HCT116 (cell line): Measurements from ENCODE around the gene LRP1. TPM values are rescaled to one million over a fixed set of nuclear protein-coding genes. Genes with fewer than 3 reads are reported as not detected.

Source experiments
- ATAC-seq: fragments of 200-7000 bp; cut with Tn5 transposase; 2 replicates; pipeline ENCODE4 v1.9.1; 2020; ENCODE audit warnings: mild to moderate bottlenecking, moderate library complexity
- BruUV-seq: library from RNA; stranded (reverse); fragments of 400-500 nt; replicated peaks from 2 replicates; lab custom pipeline; 2021; lab: Mats Ljungman, UMichigan
- CTCF ChIA-PET: fragments of 300-600 bp; sonication (Branson Sonifier 250); formaldehyde crosslinking; loops from one replicate; lab custom pipeline; 2021; ENCODE audit warnings: antibody characterized with exemption; lab: Charles Lee
- POLR2A ChIA-PET: fragments of 300-600, 350-600 bp; sonication (Branson Sonifier 250); formaldehyde crosslinking; loops from one replicate; lab custom pipeline; 2021; ENCODE audit warnings: antibody characterized with exemption; lab: Charles Lee
- RAD21 ChIA-PET, 2 experiments: fragments of 300-600 bp; sonication (Branson Sonifier 250); formaldehyde crosslinking; loops; one replicate each; lab custom pipeline; 2023; ENCODE audit warnings: low total read pairs in 2 of 2; ENCODE audit not compliant: uncharacterized antibody in 2 of 2, unreplicated experiment in 2 of 2, low non-redundant PET in 1 of 2; lab: Charles Lee
- DNase-seq: peaks from one replicate; pipeline ENCODE4 v3.0.0-alpha.2; 2010; ENCODE audit warnings: low read depth, low spot score
- H2AFZ ChIP-seq: fragments of 200-600 bp; shearing (Covaris generic), sonication (generic); 2 replicates; pipeline ENCODE4 v1.6.1; 2017; ENCODE audit warnings: low read depth, mixed run types, mixed read lengths, antibody characterized with exemption, low read length; ENCODE audit not compliant: poor library complexity, severe bottlenecking
- H3K27ac ChIP-seq: 2 replicates; pipeline ENCODE4 v1.5.1; 2012; ENCODE audit warnings: low read depth, low read length
- H3K27me3 ChIP-seq: fragments of 200-600 bp; sonication (generic); 2 replicates; pipeline ENCODE4 v1.6.1; 2016; ENCODE audit warnings: mixed run types, low read length, mixed read lengths; ENCODE audit not compliant: insufficient read depth
- H3K36me3 ChIP-seq, 2 experiments: fragments of 200-500 bp in 1 of 2; fragments of 200-600 bp in 1 of 2; sonication (Bioruptor generic) in 1 of 2; sonication (generic) in 1 of 2; 2 replicates each; pipeline versions ENCODE4 v1.5.1 to v1.6.1; 2014 to 2016; ENCODE audit warnings: low read length in 2 of 2, inconsistent platforms in 1 of 2, mixed read lengths in 1 of 2, mixed run types in 1 of 2; ENCODE audit not compliant: insufficient read depth in 2 of 2, control insufficient read depth in 1 of 2
- H3K4me1 ChIP-seq, 2 experiments: fragments of 200-600 bp in 1 of 2; sonication (generic) in 1 of 2; 2 replicates each; pipeline versions ENCODE4 v1.5.1 to v1.6.1; 2012 to 2017; ENCODE audit warnings: low read length in 2 of 2, inconsistent platforms in 1 of 2, mild to moderate bottlenecking in 1 of 2, mixed read lengths in 1 of 2, mixed run types in 1 of 2, moderate library complexity in 1 of 2; ENCODE audit not compliant: insufficient read depth in 2 of 2, control insufficient read depth in 1 of 2
- H3K4me2 ChIP-seq: fragments of 200-600 bp; sonication (generic); 2 replicates; pipeline ENCODE4 v1.6.1; 2017; ENCODE audit warnings: mixed run types, low read length, mixed read lengths
- H3K4me3 ChIP-seq, 2 experiments: fragments of 200-600 bp in 1 of 2; sonication (generic) in 1 of 2; replicated peaks in 1 of 2; 2 replicates each; pipeline ENCODE4 v1.5.1; 2011 to 2016; ENCODE audit warnings: low read length in 2 of 2, control low read depth in 1 of 2, low read depth in 1 of 2, mild to moderate bottlenecking in 1 of 2, mixed read lengths in 1 of 2, mixed run types in 1 of 2
- H3K79me2 ChIP-seq: fragments of 200-600 bp; sonication (generic); 2 replicates; pipeline ENCODE4 v1.6.1; 2017; ENCODE audit warnings: mild to moderate bottlenecking, mixed run types, low read length, moderate library complexity, mixed read lengths; ENCODE audit not compliant: insufficient read depth
- H3K9ac ChIP-seq: fragments of 200-600 bp; sonication (generic); 2 replicates; pipeline ENCODE4 v1.6.1; 2016; ENCODE audit warnings: low read length, mixed read lengths
- H3K9me2 ChIP-seq: fragments of 200-600 bp; sonication (generic), shearing (Covaris generic); 2 replicates; pipeline ENCODE4 v1.6.1; 2017; ENCODE audit warnings: mixed run types, mild to moderate bottlenecking, moderate library complexity; ENCODE audit not compliant: insufficient read depth
- H3K9me3 ChIP-seq, 2 experiments: fragments of 200-500 bp in 1 of 2; fragments of 200-600 bp in 1 of 2; sonication (Bioruptor generic) in 1 of 2; sonication (generic) in 1 of 2; 2 replicates each; pipeline ENCODE4 v1.6.1; 2014 to 2017; ENCODE audit warnings: low read length in 2 of 2, mixed read lengths in 2 of 2, inconsistent platforms in 1 of 2, low read depth in 1 of 2, mild to moderate bottlenecking in 1 of 2, mixed run types in 1 of 2, moderate library complexity in 1 of 2; ENCODE audit not compliant: control insufficient read depth in 1 of 2, insufficient read depth in 1 of 2
- H4K20me1 ChIP-seq: fragments of 200-600 bp; sonication (generic), shearing (Covaris generic); 2 replicates; pipeline ENCODE4 v1.6.1; 2017; ENCODE audit warnings: mixed run types, mild to moderate bottlenecking, moderate library complexity; ENCODE audit not compliant: insufficient read depth
- EZH2phosphoT487 ChIP-seq: fragments of 200-600 bp; IDR thresholded peaks from 2 replicates; pipeline ENCODE4 v1.6.1; 2018; ENCODE audit warnings: antibody characterized with exemption, borderline replicate concordance
- POLR2A ChIP-seq: IDR thresholded peaks from 2 replicates; pipeline ENCODE4 v1.7.0; 2011; ENCODE audit warnings: borderline replicate concordance; ENCODE audit not compliant: insufficient read depth, insufficient read length; ENCODE audit errors: extremely low read depth
- POLR2AphosphoS5 ChIP-seq: IDR thresholded peaks from 2 replicates; pipeline ENCODE4 v1.6.1; 2011; ENCODE audit warnings: mild to moderate bottlenecking, low read depth, low read length, moderate library complexity
- SIN3A ChIP-seq: IDR thresholded peaks from 2 replicates; pipeline ENCODE4 v1.6.1; 2012; ENCODE audit warnings: low read depth
- YY1 ChIP-seq: IDR thresholded peaks from 2 replicates; pipeline ENCODE4 v1.6.1; 2011; ENCODE audit warnings: low read length, low read depth, moderate library complexity, mild to moderate bottlenecking; ENCODE audit not compliant: insufficient replicate concordance; ENCODE audit errors: extremely low read depth
- intact Hi-C: fragments of 100-400 bp; cut with micrococcal nuclease; formaldehyde crosslinking; loops from 2 replicates; pipeline ENCODE4 v1.10.0; 2022
- total RNA-seq: library from RNA; stranded (reverse); gene quantifications from one replicate; pipeline ENCODE4 v1.2.1, GENCODE V29; 2021; ENCODE audit not compliant: unreplicated experiment
- TF ChIP-seq, protein P1 (sequence below): IDR thresholded peaks from 2 replicates; pipeline ENCODE4 v1.6.1; 2012
- TF ChIP-seq, protein P2 (sequence below): IDR thresholded peaks from 2 replicates; pipeline ENCODE4 v1.6.1; 2011; ENCODE audit warnings: mild to moderate bottlenecking, low read length, moderate library complexity; ENCODE audit not compliant: insufficient replicate concordance; ENCODE audit errors: extremely low read depth

The LRP1 gene
- total RNA-seq, 1 experiment from 2014 or later, result 12.0 TPM

DNA sequence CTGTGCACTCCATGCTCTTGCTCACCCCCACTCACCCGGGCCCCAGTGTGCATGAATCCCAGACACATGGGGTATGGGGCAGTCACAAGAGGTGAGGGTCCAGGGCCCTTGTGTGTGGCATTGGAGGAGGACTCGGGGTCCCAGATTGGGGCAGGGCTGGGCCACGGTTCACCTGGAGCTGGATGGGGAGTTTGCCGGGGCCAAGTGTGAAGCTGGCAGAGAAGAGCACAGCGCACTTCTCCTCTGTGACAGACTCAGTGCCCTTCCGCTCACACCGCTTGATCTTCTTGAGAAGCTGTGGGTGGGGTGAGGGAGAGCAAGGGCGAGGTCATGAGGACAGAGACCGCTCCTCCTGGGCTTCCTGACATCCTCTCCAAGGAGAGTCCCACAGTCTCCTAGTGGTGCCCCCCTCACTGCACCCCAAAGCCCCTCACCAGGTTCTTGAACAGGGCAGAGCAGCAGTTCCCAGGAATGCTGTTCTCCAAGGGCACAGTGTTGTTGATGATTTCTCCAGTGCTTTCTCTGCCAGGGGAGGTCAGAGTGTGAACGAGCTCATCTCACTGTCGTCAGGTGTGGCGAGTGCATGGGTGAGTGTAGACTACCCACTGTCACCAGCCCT, 23.9 kb upstream of the LRP1 start:
- Histone ChIP-seq H3K9ac (no peak overlapping the region), H2AFZ (no peak overlapping the region), H3K4me1 (peaks cover 12 to 22% of the 10 kb centered on the region in 2 experiments), H3K9me3 (no peaks in the 10 kb centered on the region), H3K79me2 (peaks cover 2% of the 10 kb centered on the region), H3K27ac (no peak overlapping the region), H3K4me3 (no peak overlapping the region), H3K9me2 (no peaks in the 10 kb centered on the region), H3K36me3 (peaks cover 0 to 7% of the 10 kb centered on the region in 2 experiments; a peak in 1 of 4 replicates), H4K20me1 (no peaks in the 10 kb centered on the region), H3K27me3 (no peaks in the 10 kb centered on the region), H3K4me2 (no peak overlapping the region)
- TF ChIP-seq POLR2A (no peak), SIN3A (no peak), YY1 (no peak), EZH2phosphoT487 (no peak), POLR2AphosphoS5 (no peak)
- TF ChIP-seq, protein P1, sequence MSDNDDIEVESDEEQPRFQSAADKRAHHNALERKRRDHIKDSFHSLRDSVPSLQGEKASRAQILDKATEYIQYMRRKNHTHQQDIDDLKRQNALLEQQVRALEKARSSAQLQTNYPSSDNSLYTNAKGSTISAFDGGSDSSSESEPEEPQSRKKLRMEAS, result no peak
- TF ChIP-seq, protein P2, sequence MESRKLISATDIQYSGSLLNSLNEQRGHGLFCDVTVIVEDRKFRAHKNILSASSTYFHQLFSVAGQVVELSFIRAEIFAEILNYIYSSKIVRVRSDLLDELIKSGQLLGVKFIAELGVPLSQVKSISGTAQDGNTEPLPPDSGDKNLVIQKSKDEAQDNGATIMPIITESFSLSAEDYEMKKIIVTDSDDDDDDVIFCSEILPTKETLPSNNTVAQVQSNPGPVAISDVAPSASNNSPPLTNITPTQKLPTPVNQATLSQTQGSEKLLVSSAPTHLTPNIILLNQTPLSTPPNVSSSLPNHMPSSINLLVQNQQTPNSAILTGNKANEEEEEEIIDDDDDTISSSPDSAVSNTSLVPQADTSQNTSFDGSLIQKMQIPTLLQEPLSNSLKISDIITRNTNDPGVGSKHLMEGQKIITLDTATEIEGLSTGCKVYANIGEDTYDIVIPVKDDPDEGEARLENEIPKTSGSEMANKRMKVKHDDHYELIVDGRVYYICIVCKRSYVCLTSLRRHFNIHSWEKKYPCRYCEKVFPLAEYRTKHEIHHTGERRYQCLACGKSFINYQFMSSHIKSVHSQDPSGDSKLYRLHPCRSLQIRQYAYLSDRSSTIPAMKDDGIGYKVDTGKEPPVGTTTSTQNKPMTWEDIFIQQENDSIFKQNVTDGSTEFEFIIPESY, result no peak
- no peak for DNase-seq
- intact Hi-C loops, result no loop called here
- ATAC-seq, result no peak
- RAD21 ChIA-PET, result no interaction called here
- CTCF ChIA-PET, result interaction anchor here (1.4 kb wide), 1 partner anchor 35 kb away, joined by 3 read pairs; no protein-coding TSS in a partner anchor
- POLR2A ChIA-PET, result interaction anchor here (1.4 kb wide), 1 partner anchor 10 kb away, joined by 3 read pairs; no protein-coding TSS in a partner anchor
- no TSS peak for BruUV-seq
